Colonic mucosa (tissue), 4 donors: ENCODE data around the gene TCP11L1. TPM values are rescaled to one million over a fixed set of nuclear protein-coding genes. Genes with fewer than 3 reads are reported as not detected.

Experiments used
- DNase-seq: peaks from one replicate; pipeline ENCODE4 v3.0.0-alpha.2; 2020
- H3K27ac ChIP-seq: fragments of 200-600 bp; one replicate; pipeline ENCODE4 v1.8.0; 2021
- H3K27me3 ChIP-seq: fragments of 200-600 bp; one replicate; pipeline ENCODE4 v1.8.0; 2021
- H3K36me3 ChIP-seq: fragments of 200-600 bp; one replicate; pipeline ENCODE4 v1.8.0; 2021
- H3K4me1 ChIP-seq: fragments of 200-600 bp; one replicate; pipeline ENCODE4 v1.8.0; 2021; ENCODE audit warnings: mild to moderate bottlenecking
- H3K4me3 ChIP-seq: fragments of 200-600 bp; one replicate; pipeline ENCODE4 v1.8.0; 2021
- H3K9ac ChIP-seq, 2 donors: one replicate each; pipeline ENCODE4 v1.7.0; 2013; ENCODE audit warnings: control low read depth in 2 of 2, low read depth in 2 of 2, low read length in 2 of 2
- H3K9me3 ChIP-seq: fragments of 200-600 bp; one replicate; pipeline ENCODE4 v1.8.0; 2021
- intact Hi-C: fragments of 100-400 bp; cut with DNase I; formaldehyde crosslinking; loops from one replicate; pipeline ENCODE4 v1.14.1; 2022
- total RNA-seq, 2 donors: library from RNA; stranded (reverse); fragmentation: NEBNext Ultra II Directional in 1 of 2; extraction: Animal tissue kit (Norgen Biotek cat#: 25700) in 1 of 2; gene quantifications; one replicate each; pipeline ENCODE4 v1.2.1, GENCODE V29; 2021
- TF ChIP-seq, protein P1 (sequence below): fragments of 200-600 bp; IDR thresholded peaks from one replicate; pipeline ENCODE4 v1.8.0; 2022; ENCODE audit warnings: antibody characterized with exemption, mild to moderate bottlenecking
- donor health status: healthy.
- donor health status: DM: no; HTN: no; CAD: no.
- donor health status: DM: no; HTN: no; CAD: no.

Gene TCP11L1
- total RNA-seq, 2 donors from 2014 or later, result 14.5 to 17.9 TPM

DNA sequence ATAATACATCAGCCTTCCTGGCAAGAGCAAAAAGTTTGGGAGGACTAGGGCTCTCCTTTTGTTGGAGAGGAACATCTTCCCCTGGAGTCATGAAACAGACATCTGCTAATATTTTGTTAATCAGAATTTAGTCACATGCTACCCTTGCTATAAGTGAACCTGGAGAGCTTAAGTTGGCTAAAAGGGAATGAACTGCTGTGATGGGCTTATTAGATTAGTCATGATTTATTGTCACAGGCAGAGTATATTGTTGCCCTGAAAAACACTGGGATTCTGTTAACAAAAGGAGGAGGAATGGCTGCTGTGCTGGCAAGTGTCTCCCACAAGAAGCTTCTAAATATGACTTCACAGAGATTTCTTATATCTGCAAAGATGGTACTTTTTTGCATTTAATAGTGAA is 16.0 kb downstream of the TCP11L1 start:
- no peak overlapping the region for H3K27ac ChIP-seq
- H3K9me3 ChIP-seq, result no peaks in the 10 kb centered on the region
- H3K27me3 ChIP-seq, result no peaks in the 10 kb centered on the region
- peaks cover under 1% of the 10 kb centered on the region for H3K4me1 ChIP-seq
- intact Hi-C loops, result no loop called here
- no peak overlapping the region for H3K9ac ChIP-seq
- no peaks in the 10 kb centered on the region for H3K36me3 ChIP-seq
- no peak for DNase-seq
- TF ChIP-seq, protein P1, sequence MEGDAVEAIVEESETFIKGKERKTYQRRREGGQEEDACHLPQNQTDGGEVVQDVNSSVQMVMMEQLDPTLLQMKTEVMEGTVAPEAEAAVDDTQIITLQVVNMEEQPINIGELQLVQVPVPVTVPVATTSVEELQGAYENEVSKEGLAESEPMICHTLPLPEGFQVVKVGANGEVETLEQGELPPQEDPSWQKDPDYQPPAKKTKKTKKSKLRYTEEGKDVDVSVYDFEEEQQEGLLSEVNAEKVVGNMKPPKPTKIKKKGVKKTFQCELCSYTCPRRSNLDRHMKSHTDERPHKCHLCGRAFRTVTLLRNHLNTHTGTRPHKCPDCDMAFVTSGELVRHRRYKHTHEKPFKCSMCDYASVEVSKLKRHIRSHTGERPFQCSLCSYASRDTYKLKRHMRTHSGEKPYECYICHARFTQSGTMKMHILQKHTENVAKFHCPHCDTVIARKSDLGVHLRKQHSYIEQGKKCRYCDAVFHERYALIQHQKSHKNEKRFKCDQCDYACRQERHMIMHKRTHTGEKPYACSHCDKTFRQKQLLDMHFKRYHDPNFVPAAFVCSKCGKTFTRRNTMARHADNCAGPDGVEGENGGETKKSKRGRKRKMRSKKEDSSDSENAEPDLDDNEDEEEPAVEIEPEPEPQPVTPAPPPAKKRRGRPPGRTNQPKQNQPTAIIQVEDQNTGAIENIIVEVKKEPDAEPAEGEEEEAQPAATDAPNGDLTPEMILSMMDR, result no peak
- H3K4me3 ChIP-seq, result no peak overlapping the region

- TF ChIP-seq, protein P1, result no peak
- Histone ChIP-seq H3K27me3 (no peaks in the 10 kb centered on the region), H3K27ac (no peak overlapping the region), H3K36me3 (no peaks in the 10 kb centered on the region), H3K9me3 (no peaks in the 10 kb centered on the region), H3K4me3 (no peak overlapping the region), H3K4me1 (peaks cover 7% of the 10 kb centered on the region), H3K9ac (no peak overlapping the region)
- no peak for DNase-seq
- intact Hi-C loops, result no loop called here
Measured at GRCh38 chr11:33057284-33057683, 17.9 kb downstream of the TCP11L1 start.

DNA sequence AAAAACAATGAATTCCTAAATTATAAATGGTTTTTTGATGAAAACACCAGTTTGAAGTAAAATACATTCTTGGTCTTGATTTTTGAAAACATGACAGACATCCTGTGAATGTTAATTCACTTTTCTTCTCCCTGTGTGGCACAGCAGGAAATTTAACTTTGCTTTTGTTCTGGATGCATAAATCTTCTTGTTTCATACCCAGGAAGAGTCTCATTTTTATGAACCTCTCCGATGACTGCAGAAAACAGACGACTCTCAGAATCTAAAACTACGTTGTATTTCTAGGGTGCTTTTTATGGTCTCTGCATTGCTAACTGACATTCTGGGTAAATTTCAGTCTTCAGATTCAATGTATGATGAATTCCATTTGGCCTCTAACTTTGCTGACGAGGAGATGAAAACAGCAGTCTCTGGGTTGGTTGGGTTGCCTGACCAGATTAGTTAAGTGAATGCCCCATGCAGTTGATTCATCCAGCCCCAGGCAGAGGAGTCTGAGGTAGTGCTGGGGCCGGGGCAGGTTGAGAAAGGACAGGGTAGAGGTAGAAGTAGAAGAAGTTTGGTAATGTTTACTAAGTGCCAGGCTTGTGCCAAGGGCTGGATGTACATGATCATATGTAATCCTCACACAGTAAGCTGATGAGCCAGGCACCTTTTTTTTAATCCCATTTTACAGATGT is 20.1 kb downstream of the TCP11L1 start:
- no peak overlapping the region for H3K27ac ChIP-seq
- H3K9me3 ChIP-seq, result no peaks in the 10 kb centered on the region
- no peak for DNase-seq
- no peak overlapping the region for H3K4me3 ChIP-seq
- no peak overlapping the region for H3K9ac ChIP-seq
- TF ChIP-seq, protein P1, result no peak
- no peaks in the 10 kb centered on the region for H3K27me3 ChIP-seq
- H3K36me3 ChIP-seq, result no peaks in the 10 kb centered on the region
- intact Hi-C loops, result loop anchor here (10.0 kb wide), 1 partner anchor 245 kb away; no protein-coding TSS in a partner anchor
- H3K4me1 ChIP-seq, result peaks cover 7% of the 10 kb centered on the region

GRCh38 chr11:33060271-33060670 is 20.9 kb downstream of the TCP11L1 start:
- no peaks in the 10 kb centered on the region for H3K36me3 ChIP-seq
- no peaks in the 10 kb centered on the region for H3K27me3 ChIP-seq
- intact Hi-C loops, result loop anchor here (10.0 kb wide), 1 partner anchor 245 kb away; no protein-coding TSS in a partner anchor
- no peak overlapping the region for H3K4me3 ChIP-seq
- H3K9me3 ChIP-seq, result no peaks in the 10 kb centered on the region
- H3K9ac ChIP-seq, result peak overlapping the region in 1 of 2 donors; percentile 34
- H3K27ac ChIP-seq, result peak overlapping the region; percentile 78
- H3K4me1 ChIP-seq, result peaks cover 7% of the 10 kb centered on the region
- DNase-seq, result no peak
- TF ChIP-seq, protein P1, result no peak

- Histone ChIP-seq H3K9ac (no peak overlapping the region), H3K27ac (peak overlapping the region; percentile 78), H3K4me3 (no peak overlapping the region), H3K4me1 (peaks cover 7% of the 10 kb centered on the region), H3K36me3 (no peaks in the 10 kb centered on the region), H3K27me3 (no peaks in the 10 kb centered on the region), H3K9me3 (no peaks in the 10 kb centered on the region)
- no peak for DNase-seq
- TF ChIP-seq, protein P1, result no peak
- intact Hi-C loops, result loop anchor here (10.0 kb wide), 1 partner anchor 247 kb away; no protein-coding TSS in a partner anchor
Measured at GRCh38 chr11:33062137-33062536, 22.8 kb downstream of the TCP11L1 start.
